LNCAP (cell line): ENCODE results near the gene PRMT7.

ENCODE experiments used
- TF ChIP-seq, protein P1 (sequence below): fragments of 450-650 bp; IDR thresholded peaks from 2 replicates; pipeline ENCODE4 v1.5.1; 2017; ENCODE audit warnings: mild to moderate bottlenecking

Gene PRMT7

DNA sequence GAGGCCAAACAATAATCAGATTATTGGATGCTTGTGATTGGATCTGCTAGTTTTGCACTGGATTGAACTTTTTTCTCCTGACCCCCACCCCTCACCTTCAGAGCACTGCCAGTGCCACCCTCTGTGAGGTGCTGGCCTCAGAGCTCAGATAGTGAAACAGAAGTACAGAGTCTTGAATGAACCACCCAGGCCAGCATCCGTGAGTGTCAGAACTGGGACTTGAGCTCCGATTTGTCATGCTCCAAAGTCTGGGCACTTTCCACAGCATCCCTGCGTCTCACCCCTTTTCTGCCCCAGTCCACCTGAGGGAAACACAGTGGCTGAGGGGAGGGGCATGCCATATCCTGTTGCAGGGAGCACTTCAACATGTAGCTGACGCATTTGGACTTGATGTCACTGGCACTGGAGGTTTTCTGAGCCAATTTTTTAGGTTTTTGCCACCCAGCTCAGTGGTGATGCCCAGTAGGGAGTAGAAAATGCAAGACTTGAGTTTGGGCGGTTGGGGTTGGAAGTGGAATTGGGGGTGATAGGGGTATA, 90.2 kb downstream of the PRMT7 start:
- TF ChIP-seq, protein P1, sequence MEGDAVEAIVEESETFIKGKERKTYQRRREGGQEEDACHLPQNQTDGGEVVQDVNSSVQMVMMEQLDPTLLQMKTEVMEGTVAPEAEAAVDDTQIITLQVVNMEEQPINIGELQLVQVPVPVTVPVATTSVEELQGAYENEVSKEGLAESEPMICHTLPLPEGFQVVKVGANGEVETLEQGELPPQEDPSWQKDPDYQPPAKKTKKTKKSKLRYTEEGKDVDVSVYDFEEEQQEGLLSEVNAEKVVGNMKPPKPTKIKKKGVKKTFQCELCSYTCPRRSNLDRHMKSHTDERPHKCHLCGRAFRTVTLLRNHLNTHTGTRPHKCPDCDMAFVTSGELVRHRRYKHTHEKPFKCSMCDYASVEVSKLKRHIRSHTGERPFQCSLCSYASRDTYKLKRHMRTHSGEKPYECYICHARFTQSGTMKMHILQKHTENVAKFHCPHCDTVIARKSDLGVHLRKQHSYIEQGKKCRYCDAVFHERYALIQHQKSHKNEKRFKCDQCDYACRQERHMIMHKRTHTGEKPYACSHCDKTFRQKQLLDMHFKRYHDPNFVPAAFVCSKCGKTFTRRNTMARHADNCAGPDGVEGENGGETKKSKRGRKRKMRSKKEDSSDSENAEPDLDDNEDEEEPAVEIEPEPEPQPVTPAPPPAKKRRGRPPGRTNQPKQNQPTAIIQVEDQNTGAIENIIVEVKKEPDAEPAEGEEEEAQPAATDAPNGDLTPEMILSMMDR = no peak

DNA sequence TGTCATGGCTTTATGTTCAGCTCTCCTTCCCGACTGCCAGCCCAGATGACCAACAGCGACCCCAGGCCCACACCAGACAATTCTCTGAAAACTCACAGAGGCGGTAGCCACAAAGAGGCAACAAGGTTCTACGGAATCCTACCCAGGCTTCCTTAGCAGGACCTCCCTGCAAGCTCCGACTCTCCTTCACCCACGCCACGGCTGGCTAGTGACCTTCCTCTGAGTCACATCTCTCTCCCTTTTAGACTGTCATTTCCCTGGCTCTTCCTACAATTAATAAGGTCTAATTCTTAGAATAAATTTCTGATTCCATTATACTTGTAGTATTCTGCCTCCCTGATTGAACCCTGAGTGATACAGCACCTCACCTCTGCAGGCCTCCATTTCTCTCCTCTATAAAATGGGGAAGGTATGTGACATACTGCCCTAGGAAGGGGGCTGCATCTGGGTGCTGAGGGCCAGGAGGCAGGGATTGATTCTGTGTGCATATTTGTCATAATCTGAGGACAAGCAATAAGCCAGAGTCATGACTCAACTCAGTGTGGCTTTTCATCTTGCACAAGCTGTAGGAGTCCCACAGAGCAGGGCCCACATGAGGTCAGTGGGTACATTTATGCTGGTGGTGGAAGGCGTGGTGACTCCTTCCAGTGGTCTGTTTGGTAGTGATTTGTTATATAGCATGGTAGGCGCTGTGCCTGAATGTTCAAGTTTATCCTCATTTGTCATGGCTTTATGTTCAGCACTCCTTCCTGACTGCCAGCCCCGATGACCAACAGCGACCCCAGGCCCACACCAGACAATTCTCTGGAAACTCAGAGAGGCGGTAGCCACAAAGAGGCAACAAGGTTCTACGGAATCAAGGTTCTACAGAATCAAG, 91.3 kb downstream of the PRMT7 start:
- TF ChIP-seq, protein P1 = no peak

DNA sequence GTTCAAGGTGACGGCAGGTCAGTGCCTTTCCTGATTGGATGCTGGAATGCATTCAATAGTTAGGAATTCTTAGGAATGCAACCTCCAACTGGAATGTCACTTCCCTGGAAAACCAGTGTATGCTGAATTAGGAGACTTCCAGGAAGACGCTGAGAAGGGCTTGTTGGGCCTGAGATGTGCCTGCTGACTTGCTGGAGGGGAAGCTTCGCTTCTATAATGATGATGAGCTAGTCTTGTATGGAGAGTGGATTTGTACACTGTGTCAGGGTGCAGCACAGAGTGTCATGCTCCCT, 91.9 kb downstream of the PRMT7 start:
- TF ChIP-seq, protein P1 = no peak

DNA sequence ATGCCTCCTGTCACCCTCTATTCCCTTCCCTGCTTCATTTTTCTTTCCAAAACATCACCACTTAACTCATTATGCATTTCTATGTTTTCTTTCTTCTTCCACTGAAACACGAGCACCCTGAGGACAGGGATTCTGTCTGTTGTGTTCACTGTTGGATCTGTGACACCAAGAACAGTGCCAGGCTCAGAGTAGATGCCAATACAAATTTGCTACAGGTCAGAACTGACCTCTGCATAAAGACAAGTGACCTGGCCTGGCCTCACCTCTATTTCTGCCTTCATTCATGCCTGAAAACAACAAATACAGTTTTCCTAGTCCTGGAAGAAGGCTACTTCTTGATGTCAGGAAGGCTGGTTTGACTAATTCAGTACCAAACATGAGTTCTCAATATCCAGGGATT, 92.4 kb downstream of the PRMT7 start:
- TF ChIP-seq, protein P1 = no peak

DNA sequence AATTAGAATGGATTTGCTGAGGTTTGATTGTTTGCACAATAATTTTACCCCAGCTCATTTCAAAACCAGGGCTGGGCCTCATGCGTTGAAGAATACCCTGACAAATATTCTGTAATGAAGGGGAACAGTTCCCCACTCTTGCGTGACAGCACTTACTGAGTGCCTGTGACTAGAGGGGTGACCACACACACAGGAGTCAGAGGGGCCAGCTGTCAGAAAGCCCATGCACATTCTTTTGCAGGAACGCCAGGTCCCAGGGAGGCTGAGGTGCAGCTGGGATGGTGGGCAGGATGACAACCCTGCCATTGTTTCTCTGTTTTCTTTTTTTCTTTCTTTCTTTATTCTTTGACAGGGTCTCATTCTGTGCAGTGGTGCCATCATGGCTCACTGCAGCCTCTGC, 92.9 kb downstream of the PRMT7 start:
- TF ChIP-seq, protein P1 = no peak

DNA sequence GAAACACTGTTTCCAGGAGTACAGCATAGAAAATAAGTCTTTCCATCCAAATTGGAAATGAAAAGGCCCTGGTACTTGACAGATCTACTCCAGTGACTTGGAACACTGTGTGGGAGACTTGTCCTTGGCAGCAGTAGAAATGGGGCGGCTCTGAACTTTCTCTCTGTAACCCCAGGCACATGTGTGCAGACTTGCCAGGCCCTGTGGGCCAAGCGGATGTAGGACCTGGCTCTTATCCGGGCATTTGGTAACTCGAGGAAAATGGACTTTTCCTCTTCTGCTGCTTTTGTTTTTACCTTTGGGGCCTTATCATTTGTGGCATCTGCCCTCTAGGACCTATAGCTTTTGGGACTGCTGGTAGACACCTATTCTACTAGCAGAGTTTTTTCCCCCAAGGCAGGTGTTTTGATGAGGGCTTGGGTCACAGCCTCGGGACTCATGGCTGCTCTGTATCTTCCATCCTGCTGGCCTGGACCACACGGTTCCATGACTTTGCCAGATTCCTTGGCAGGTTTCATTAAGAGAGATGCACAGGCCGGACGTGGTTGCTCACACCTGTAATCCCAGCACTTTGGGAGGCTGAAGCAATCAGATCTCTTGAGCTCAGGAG, 94.0 kb downstream of the PRMT7 start:
- TF ChIP-seq, protein P1 = no peak

DNA sequence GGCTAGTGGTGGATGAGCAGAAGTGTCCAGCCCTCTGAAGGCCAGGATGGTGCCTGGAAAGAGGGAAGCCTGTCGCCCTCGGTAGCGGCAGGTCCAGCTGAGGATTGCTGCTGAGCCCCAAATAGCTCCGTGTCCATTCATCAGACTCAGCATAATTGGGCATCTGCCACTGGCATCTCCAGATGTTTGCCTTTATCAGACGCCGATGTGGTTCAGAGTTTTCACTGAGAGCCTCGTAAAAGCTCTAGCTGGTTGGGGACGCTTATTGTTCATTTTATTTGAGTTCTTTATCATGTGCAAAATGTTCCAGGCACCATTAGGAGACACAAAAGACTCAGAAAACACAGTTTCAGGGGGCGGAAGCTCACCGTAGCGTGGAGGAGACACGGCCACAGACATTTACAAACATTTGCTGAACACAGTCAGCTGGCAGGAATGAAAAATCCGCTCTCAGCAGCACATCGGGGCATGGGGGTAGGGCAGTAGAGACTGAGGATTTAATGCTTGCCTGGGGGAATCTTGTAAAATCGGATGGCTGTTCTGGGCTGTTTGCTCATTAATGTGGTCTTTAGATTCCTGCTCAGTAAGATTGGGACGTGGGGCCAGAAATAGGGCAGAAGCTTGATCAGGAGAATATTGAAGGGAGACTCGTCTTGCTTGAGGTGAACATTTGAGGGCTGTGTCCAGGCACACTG, 95.8 kb downstream of the PRMT7 start:
- TF ChIP-seq, protein P1 = no peak
